Calu3 (cell line): ENCODE data around the gene CLEC16A. TPM values are rescaled to one million over a fixed set of nuclear protein-coding genes. Genes with fewer than 3 reads are reported as not detected.

ENCODE experiments used
- BruUV-seq: library from RNA; stranded (reverse); fragments of 400-500 nt; replicated peaks from 2 replicates; lab custom pipeline; 2021; lab: Mats Ljungman, UMichigan
- CTCF ChIA-PET: fragments of 300-600 bp; sonication (Branson Sonifier 250); formaldehyde crosslinking; loops from one replicate; lab custom pipeline; 2022; ENCODE audit warnings: antibody characterized with exemption; lab: Charles Lee
- DNase-seq: peaks from one replicate; pipeline ENCODE4 v3.0.0; 2022
- H3K27ac Mint-ChIP-seq: one replicate; pipeline ENCODE4 v1.8.0; 2022; ENCODE audit warnings: mixed read lengths; ENCODE audit not compliant: unreplicated experiment
- H3K27me3 Mint-ChIP-seq: one replicate; pipeline ENCODE4 v1.8.0; 2022; ENCODE audit warnings: mixed read lengths; ENCODE audit not compliant: unreplicated experiment
- H3K36me3 Mint-ChIP-seq: one replicate; pipeline ENCODE4 v1.8.0; 2022; ENCODE audit warnings: mild to moderate bottlenecking, moderate library complexity, mixed read lengths; ENCODE audit not compliant: insufficient read depth, unreplicated experiment
- H3K4me1 Mint-ChIP-seq: one replicate; pipeline ENCODE4 v1.8.0; 2022; ENCODE audit warnings: mild to moderate bottlenecking, low read depth, mixed read lengths; ENCODE audit not compliant: unreplicated experiment
- H3K4me3 Mint-ChIP-seq: one replicate; pipeline ENCODE4 v1.8.0; 2022; ENCODE audit warnings: mild to moderate bottlenecking, low read depth, moderate library complexity, mixed read lengths; ENCODE audit not compliant: unreplicated experiment
- H3K9me3 Mint-ChIP-seq: one replicate; pipeline ENCODE4 v1.8.0; 2022; ENCODE audit warnings: low read depth, mixed read lengths; ENCODE audit not compliant: unreplicated experiment
- CTCF ChIP-seq: fragments of 200-600 bp; IDR thresholded peaks from one replicate; pipeline ENCODE4 v1.8.0; 2022; ENCODE audit warnings: antibody characterized with exemption; ENCODE audit not compliant: unreplicated experiment
- intact Hi-C: fragments of 100-400 bp; cut with micrococcal nuclease; formaldehyde crosslinking; loops from one replicate; pipeline ENCODE4 v1.10.0; 2022; ENCODE audit not compliant: unreplicated experiment
- total RNA-seq: library from RNA; stranded (reverse); gene quantifications from 2 replicates; pipeline ENCODE4 v1.2.3, GENCODE V29; 2022

The CLEC16A gene
- total RNA-seq, 1 experiment from 2014 or later: 33.0 TPM

DNA sequence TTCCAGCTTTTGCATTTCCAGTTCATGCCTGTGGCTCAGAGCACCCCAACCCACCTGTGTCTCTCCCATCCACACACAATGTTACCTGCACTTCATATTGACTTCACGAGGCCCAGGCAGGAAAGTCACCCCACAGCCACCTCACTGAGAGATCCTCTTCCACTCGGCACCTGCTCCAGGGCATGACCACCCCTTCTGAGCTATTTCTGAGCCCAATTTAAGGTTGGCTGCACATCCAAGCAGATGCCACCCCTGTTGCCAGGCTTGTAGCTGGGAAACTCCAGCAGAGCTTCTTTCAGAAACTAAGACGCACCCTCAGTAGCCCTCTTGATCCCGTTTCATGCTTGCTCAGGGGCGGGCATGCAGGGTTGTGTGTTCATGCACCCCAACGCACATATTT lies 223.2 kb downstream of the CLEC16A start:
- Mint-ChIP-seq H3K9me3 (no peaks in the 10 kb centered on the region), H3K4me3 (no peak overlapping the region)
- CTCF ChIA-PET: no interaction called here

DNA sequence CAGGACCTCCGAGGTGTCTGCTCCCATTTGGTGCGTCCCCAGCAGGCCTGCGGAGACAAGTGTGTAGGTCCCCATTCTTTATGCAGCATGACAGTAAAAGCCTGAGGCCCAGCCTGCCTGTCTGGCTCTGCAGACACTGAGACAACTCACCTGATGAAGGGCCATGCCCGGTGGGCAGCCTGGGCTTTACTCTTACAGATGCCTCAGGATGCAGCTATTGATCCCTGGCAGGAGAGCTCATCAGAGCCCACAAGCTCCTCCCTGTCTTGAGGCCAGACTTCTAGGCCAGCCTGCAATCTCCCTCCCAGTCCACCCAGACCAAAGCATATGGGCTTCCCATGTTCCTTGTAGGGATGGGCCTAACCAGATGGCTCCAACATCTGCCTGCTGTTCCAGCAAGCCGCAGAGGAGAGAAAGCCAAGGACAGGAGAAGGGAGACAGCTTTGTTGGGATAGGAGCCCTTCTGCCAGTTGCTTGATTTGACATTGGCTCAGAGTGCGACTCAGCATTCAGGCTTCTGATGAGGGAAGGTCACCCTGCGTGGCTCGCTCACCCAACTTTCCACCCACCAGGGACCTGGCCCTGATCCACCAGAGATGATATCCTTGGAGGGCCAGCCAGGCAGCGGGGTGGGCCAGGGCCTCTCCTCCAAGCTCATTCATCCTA lies 224.2 kb downstream of the CLEC16A start:
- peaks cover 4% of the 10 kb centered on the region for H3K36me3 Mint-ChIP-seq

More for the DNA sequence above, 223.2 kb downstream of the CLEC16A start:
- intact Hi-C loops: no loop called here
- BruUV-seq: no TSS peak
- H3K27me3 Mint-ChIP-seq: no peaks in the 10 kb centered on the region
- no peak for DNase-seq
- no peak for TF ChIP-seq CTCF
- H3K27ac Mint-ChIP-seq: no peak overlapping the region
- H3K4me1 Mint-ChIP-seq: no peaks in the 10 kb centered on the region
- peaks cover 4% of the 10 kb centered on the region for H3K36me3 Mint-ChIP-seq

GRCh38 chr16:11169641-11170040 lies 225.3 kb downstream of the CLEC16A start:
- Mint-ChIP-seq H3K9me3 (no peaks in the 10 kb centered on the region), H3K36me3 (peaks cover 4% of the 10 kb centered on the region), H3K27ac (no peak overlapping the region), H3K4me3 (no peak overlapping the region), H3K4me1 (no peaks in the 10 kb centered on the region), H3K27me3 (no peaks in the 10 kb centered on the region)
- no peak for TF ChIP-seq CTCF
- BruUV-seq: no TSS peak
- CTCF ChIA-PET: no interaction called here
- no peak for DNase-seq
- intact Hi-C loops: no loop called here

More for the DNA sequence above, 224.2 kb downstream of the CLEC16A start:
- BruUV-seq: no TSS peak
- Mint-ChIP-seq H3K9me3 (no peaks in the 10 kb centered on the region), H3K27ac (no peak overlapping the region), H3K4me3 (no peak overlapping the region), H3K4me1 (no peaks in the 10 kb centered on the region), H3K27me3 (no peaks in the 10 kb centered on the region)
- no peak for DNase-seq
- CTCF ChIA-PET: no interaction called here
- intact Hi-C loops: no loop called here
- no peak for TF ChIP-seq CTCF

- no peak overlapping the region for H3K27ac Mint-ChIP-seq
- H3K4me1 Mint-ChIP-seq: no peaks in the 10 kb centered on the region
- no peak overlapping the region for H3K4me3 Mint-ChIP-seq
- peaks cover 4% of the 10 kb centered on the region for H3K36me3 Mint-ChIP-seq
- no peaks in the 10 kb centered on the region for H3K9me3 Mint-ChIP-seq
- intact Hi-C loops: no loop called here
- CTCF ChIA-PET: no interaction called here
- TF ChIP-seq CTCF: no peak
- H3K27me3 Mint-ChIP-seq: no peaks in the 10 kb centered on the region
- BruUV-seq: no TSS peak
- DNase-seq: no peak
These were observed 225.8 kb downstream of the CLEC16A start for GRCh38 chr16:11170201-11170600.
